Muscle layer of duodenum (tissue), 2 donors: ENCODE results near the gene EXOSC10.
A peak's percentile ranks its signal among the peaks of the same experiment; 100 is the strongest.

Experiments
- H3K27ac ChIP-seq: one replicate; pipeline ENCODE4 v1.7.0; 2013; ENCODE audit warnings: mild to moderate bottlenecking, low read length
- H3K27me3 ChIP-seq: one replicate; pipeline ENCODE4 v1.7.0; 2013; ENCODE audit warnings: low read depth, mild to moderate bottlenecking, control low read depth, low read length
- H3K36me3 ChIP-seq, 2 donors: one replicate each; pipeline ENCODE4 v1.7.0; 2013; ENCODE audit warnings: low read length in 2 of 2, control low read depth in 1 of 2, mild to moderate bottlenecking in 1 of 2; ENCODE audit not compliant: insufficient read depth in 2 of 2, control insufficient read depth in 1 of 2
- H3K4me1 ChIP-seq, 2 donors: one replicate each; pipeline ENCODE4 v1.7.0; 2013; ENCODE audit warnings: low read length in 2 of 2, mild to moderate bottlenecking in 2 of 2, control low read depth in 1 of 2, moderate library complexity in 1 of 2; ENCODE audit not compliant: insufficient read depth in 2 of 2, control insufficient read depth in 1 of 2
- H3K4me3 ChIP-seq, 2 donors: one replicate each; pipeline ENCODE4 v1.7.0; 2013; ENCODE audit warnings: low read length in 2 of 2, low read depth in 1 of 2, mild to moderate bottlenecking in 1 of 2
- H3K9me3 ChIP-seq, 2 donors: one replicate each; pipeline ENCODE4 v1.7.0; 2013; ENCODE audit warnings: low read length in 2 of 2, control low read depth in 1 of 2, mild to moderate bottlenecking in 1 of 2; ENCODE audit not compliant: control insufficient read depth in 1 of 2
- donor health status: healthy.

EXOSC10 gene

GRCh38 chr1:11059968-11060830, 39.5 kb downstream of the EXOSC10 start, which contains the start of gene SRM:
Gene SRM (minus strand): TSS chr1:11060018. CDS start chr1:11059943, 75 bp downstream.
- H3K27me3 ChIP-seq: no peaks in the 10 kb centered on the region
- H3K4me1 ChIP-seq: peaks cover 0 to 24% of the 10 kb centered on the region in 2 donors
- peaks cover 11 to 26% of the 10 kb centered on the region in 2 donors for H3K36me3 ChIP-seq
- peak within 1 kb of the TSS; percentile 92 to 93 for H3K4me3 ChIP-seq
- H3K27ac ChIP-seq: peak within 1 kb of the TSS; percentile 76
- H3K9me3 ChIP-seq: no peaks in the 10 kb centered on the region

GRCh38 chr1:11059155-11059967, 40.3 kb downstream of the EXOSC10 start:
- no peaks in the 10 kb centered on the region for H3K27me3 ChIP-seq
- H3K36me3 ChIP-seq: peaks cover 6 to 21% of the 10 kb centered on the region in 2 donors
- H3K9me3 ChIP-seq: no peaks in the 10 kb centered on the region
- peak overlapping the region; percentile 67 to 92 for H3K4me3 ChIP-seq
- H3K4me1 ChIP-seq: peaks cover 0 to 24% of the 10 kb centered on the region in 2 donors
- H3K27ac ChIP-seq: no peak overlapping the region

- Histone ChIP-seq H3K27me3 (no peaks in the 10 kb centered on the region), H3K9me3 (no peaks in the 10 kb centered on the region), H3K36me3 (peaks cover 6 to 24% of the 10 kb centered on the region in 2 donors), H3K27ac (no peak overlapping the region), H3K4me1 (peaks cover 0 to 24% of the 10 kb centered on the region in 2 donors), H3K4me3 (peak overlapping the region; percentile 67 to 92)
These were observed 41.0 kb downstream of the EXOSC10 start for GRCh38 chr1:11058595-11059154.

- H3K4me1 ChIP-seq: peaks cover 0 to 24% of the 10 kb centered on the region in 2 donors
- no peak overlapping the region for H3K27ac ChIP-seq
- H3K9me3 ChIP-seq: no peaks in the 10 kb centered on the region
- no peak overlapping the region for H3K4me3 ChIP-seq
- peaks cover 6 to 20% of the 10 kb centered on the region in 2 donors for H3K36me3 ChIP-seq
- no peaks in the 10 kb centered on the region for H3K27me3 ChIP-seq
These were observed 41.6 kb downstream of the EXOSC10 start for GRCh38 chr1:11058026-11058425.

- Histone ChIP-seq H3K9me3 (no peaks in the 10 kb centered on the region), H3K27ac (no peak overlapping the region), H3K27me3 (no peaks in the 10 kb centered on the region), H3K36me3 (peaks cover 6 to 17% of the 10 kb centered on the region in 2 donors), H3K4me3 (no peak overlapping the region), H3K4me1 (peaks cover 0 to 24% of the 10 kb centered on the region in 2 donors)
These were observed 42.2 kb downstream of the EXOSC10 start for GRCh38 chr1:11057477-11057876.

- Histone ChIP-seq H3K4me3 (no peak overlapping the region), H3K27ac (no peak overlapping the region), H3K36me3 (peaks cover 6 to 17% of the 10 kb centered on the region in 2 donors), H3K4me1 (peaks cover 0 to 20% of the 10 kb centered on the region in 2 donors), H3K27me3 (no peaks in the 10 kb centered on the region), H3K9me3 (no peaks in the 10 kb centered on the region)
These were observed 43.2 kb downstream of the EXOSC10 start for GRCh38 chr1:11056504-11056903.

GRCh38 chr1:11055676-11056075, 44.0 kb downstream of the EXOSC10 start:
- H3K27me3 ChIP-seq: no peaks in the 10 kb centered on the region
- H3K27ac ChIP-seq: no peak overlapping the region
- H3K4me1 ChIP-seq: peaks cover 0 to 12% of the 10 kb centered on the region in 2 donors
- H3K36me3 ChIP-seq: peaks cover 6 to 17% of the 10 kb centered on the region in 2 donors
- H3K9me3 ChIP-seq: no peaks in the 10 kb centered on the region
- H3K4me3 ChIP-seq: no peak overlapping the region

- H3K27me3 ChIP-seq: no peaks in the 10 kb centered on the region
- H3K36me3 ChIP-seq: peaks cover 6 to 17% of the 10 kb centered on the region in 2 donors
- H3K9me3 ChIP-seq: no peaks in the 10 kb centered on the region
- H3K4me3 ChIP-seq: no peak overlapping the region
- peaks cover 0 to 8% of the 10 kb centered on the region in 2 donors for H3K4me1 ChIP-seq
- no peak overlapping the region for H3K27ac ChIP-seq
These were observed 45.0 kb downstream of the EXOSC10 start for GRCh38 chr1:11054666-11055065.

- Histone ChIP-seq H3K27ac (no peak overlapping the region), H3K36me3 (peaks cover 6 to 17% of the 10 kb centered on the region in 2 donors), H3K4me3 (no peak overlapping the region), H3K9me3 (no peaks in the 10 kb centered on the region), H3K27me3 (no peaks in the 10 kb centered on the region), H3K4me1 (peaks cover 0 to 8% of the 10 kb centered on the region in 2 donors)
These were observed 45.5 kb downstream of the EXOSC10 start for GRCh38 chr1:11054181-11054580.

GRCh38 chr1:11053758-11054137, 45.9 kb downstream of the EXOSC10 start:
- H3K4me1 ChIP-seq: peaks cover 0 to 3% of the 10 kb centered on the region in 2 donors
- no peaks in the 10 kb centered on the region for H3K27me3 ChIP-seq
- H3K4me3 ChIP-seq: no peak overlapping the region
- no peak overlapping the region for H3K27ac ChIP-seq
- no peaks in the 10 kb centered on the region for H3K9me3 ChIP-seq
- H3K36me3 ChIP-seq: peaks cover 6 to 17% of the 10 kb centered on the region in 2 donors
